Measurements from ENCODE around the gene PLXNA4.

PLXNA4 gene

DNA sequence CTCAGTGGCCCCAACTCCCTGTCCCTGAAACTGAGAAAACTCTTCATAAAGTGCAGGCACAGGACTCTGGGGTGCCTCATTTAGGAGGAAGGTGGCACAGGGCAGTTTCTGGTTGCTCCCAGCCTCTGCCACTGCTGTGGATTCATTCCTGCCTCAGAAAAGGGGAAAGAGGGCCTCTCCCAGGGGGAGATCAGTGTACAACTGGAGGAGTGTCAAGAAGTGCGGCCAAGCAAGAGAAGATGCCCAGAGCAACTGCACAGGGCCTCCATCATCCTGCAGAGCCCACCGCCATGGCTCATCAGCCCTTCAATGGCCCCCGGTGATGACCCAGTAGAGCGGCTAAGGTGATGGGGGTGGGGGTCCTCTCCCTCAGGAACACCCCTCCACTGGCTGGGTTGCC is 150.3 kb downstream of the PLXNA4 start:
- H3K27me3 ChIP-seq (ENCODE audit: control insufficient read depth, low read length) = peaks cover 2% of the 10 kb centered on the region; the same call in 1 of the 2 replicates
- H3K27ac ChIP-seq (ENCODE audit: low read depth, low read length) = no peak overlapping the region
- no peaks in the 10 kb centered on the region for H3K4me1 ChIP-seq (ENCODE audit: control insufficient read depth, low read length)
- H3K79me2 ChIP-seq (ENCODE audit: control insufficient read depth, low read length) = no peaks in the 10 kb centered on the region
- H3K9me3 ChIP-seq (ENCODE audit: control insufficient read depth, insufficient read depth, low read length) = no peaks in the 10 kb centered on the region
- H4K20me1 ChIP-seq (ENCODE audit: control insufficient read depth, insufficient read depth, low read depth, low read length) = no peaks in the 10 kb centered on the region
- no peak overlapping the region for H3K4me3 ChIP-seq (ENCODE audit: low read length)
- H3F3A ChIP-seq (ENCODE audit: control insufficient read depth, insufficient read depth) = no peaks in the 10 kb centered on the region
- TF ChIP-seq, protein P1, sequence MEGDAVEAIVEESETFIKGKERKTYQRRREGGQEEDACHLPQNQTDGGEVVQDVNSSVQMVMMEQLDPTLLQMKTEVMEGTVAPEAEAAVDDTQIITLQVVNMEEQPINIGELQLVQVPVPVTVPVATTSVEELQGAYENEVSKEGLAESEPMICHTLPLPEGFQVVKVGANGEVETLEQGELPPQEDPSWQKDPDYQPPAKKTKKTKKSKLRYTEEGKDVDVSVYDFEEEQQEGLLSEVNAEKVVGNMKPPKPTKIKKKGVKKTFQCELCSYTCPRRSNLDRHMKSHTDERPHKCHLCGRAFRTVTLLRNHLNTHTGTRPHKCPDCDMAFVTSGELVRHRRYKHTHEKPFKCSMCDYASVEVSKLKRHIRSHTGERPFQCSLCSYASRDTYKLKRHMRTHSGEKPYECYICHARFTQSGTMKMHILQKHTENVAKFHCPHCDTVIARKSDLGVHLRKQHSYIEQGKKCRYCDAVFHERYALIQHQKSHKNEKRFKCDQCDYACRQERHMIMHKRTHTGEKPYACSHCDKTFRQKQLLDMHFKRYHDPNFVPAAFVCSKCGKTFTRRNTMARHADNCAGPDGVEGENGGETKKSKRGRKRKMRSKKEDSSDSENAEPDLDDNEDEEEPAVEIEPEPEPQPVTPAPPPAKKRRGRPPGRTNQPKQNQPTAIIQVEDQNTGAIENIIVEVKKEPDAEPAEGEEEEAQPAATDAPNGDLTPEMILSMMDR (IDR thresholded peaks at IDR 0.05; ENCODE audit: low read depth, low read length, poor library complexity, severe bottlenecking) = no peak
- TF ChIP-seq EZH2phosphoT487 (IDR thresholded peaks at IDR 0.05; ENCODE audit: borderline replicate concordance, low read length) = no peak
- no peaks in the 10 kb centered on the region for H3K9me2 ChIP-seq (replicated peaks; ENCODE audit: control insufficient read depth, low read length)
- H3K36me3 ChIP-seq (ENCODE audit: control insufficient read depth, low read length) = no peaks in the 10 kb centered on the region
- no peak overlapping the region for H3K4me2 ChIP-seq (ENCODE audit: low read length)

DNA sequence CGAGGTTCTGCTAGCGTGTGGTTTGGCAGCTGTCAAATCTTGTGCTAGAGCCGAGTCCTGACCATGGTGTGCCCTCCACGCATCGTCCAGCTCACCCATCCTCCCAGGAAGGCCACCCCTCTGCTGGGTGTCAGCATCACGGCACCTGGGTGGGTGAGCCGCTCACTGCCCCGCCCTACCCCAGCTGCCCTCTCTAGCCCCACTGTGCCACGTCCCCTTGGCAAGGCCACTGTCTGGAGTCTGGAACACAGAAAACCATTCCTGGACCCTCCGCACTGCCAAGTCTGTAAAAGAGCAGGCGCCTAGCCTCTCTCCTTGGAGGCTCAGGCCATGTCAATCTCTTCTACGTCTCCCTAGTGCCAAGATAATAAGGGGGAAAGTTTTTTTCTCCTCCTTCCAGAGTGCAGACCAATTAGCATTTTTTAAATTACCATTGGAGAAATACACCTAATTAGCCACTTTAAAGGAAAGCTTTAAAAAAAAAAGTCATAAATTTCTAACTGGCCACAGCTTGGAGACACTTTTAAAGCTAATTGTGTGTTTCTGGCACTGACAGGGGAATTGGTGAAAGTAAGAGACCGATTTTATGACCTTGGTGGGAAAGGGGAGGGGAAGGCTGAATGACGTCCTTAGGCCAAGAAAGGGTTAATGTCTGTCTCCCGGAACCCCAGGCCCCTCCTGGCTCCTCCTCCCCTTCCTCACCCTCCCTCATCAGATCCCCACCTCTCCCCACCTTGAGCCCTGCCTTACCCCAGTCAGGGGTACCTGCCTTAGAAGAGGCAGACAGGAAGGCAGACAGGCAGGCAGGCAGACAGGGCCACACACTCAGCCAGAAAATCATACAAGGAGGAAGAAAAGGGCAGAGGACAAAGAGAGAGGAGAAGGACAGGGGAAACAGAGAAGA is 151.2 kb downstream of the PLXNA4 start:
- no peak overlapping the region for H3K4me2 ChIP-seq (ENCODE audit: low read length)
- H3K27ac ChIP-seq (ENCODE audit: low read depth, low read length) = no peak overlapping the region
- H3K4me3 ChIP-seq (ENCODE audit: low read length) = no peak overlapping the region
- no peaks in the 10 kb centered on the region for H3K36me3 ChIP-seq (ENCODE audit: control insufficient read depth, low read length)
- no peaks in the 10 kb centered on the region for H4K20me1 ChIP-seq (ENCODE audit: control insufficient read depth, insufficient read depth, low read depth, low read length)
- H3K79me2 ChIP-seq (ENCODE audit: control insufficient read depth, low read length) = no peaks in the 10 kb centered on the region
- no peaks in the 10 kb centered on the region for H3K4me1 ChIP-seq (ENCODE audit: control insufficient read depth, low read length)
- H3F3A ChIP-seq (ENCODE audit: control insufficient read depth, insufficient read depth) = no peaks in the 10 kb centered on the region
- H3K9me2 ChIP-seq (replicated peaks; ENCODE audit: control insufficient read depth, low read length) = no peaks in the 10 kb centered on the region
- TF ChIP-seq, protein P1 (IDR thresholded peaks at IDR 0.05; ENCODE audit: low read depth, low read length, poor library complexity, severe bottlenecking) = no peak
- no peak for TF ChIP-seq EZH2phosphoT487 (IDR thresholded peaks at IDR 0.05; ENCODE audit: borderline replicate concordance, low read length)
- H3K27me3 ChIP-seq (ENCODE audit: control insufficient read depth, low read length) = peaks cover 2% of the 10 kb centered on the region; the same call in 1 of the 2 replicates
- no peaks in the 10 kb centered on the region for H3K9me3 ChIP-seq (ENCODE audit: control insufficient read depth, insufficient read depth, low read length)

DNA sequence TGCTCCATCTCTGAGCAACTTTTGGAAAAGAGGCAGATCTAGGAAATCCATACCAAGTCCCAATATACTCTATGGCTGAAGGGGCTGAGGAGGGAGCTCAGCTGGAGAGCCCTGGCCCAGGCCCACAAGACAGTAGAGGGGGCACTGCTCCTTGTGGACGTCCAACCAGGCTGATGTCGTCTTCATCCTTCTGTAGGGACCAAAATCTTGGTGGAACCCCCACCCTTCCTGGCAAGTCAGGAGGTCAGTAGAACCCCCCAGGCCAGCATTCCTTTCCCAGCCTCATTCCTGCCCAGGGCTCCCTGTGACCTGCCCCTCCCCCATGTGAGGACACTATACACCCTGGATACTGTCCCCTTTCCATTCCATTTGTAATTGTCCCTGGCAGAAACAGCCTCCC is 152.0 kb downstream of the PLXNA4 start:
- Histone ChIP-seq H3K4me1 (ENCODE audit: control insufficient read depth, low read length) (no peaks in the 10 kb centered on the region), H4K20me1 (ENCODE audit: control insufficient read depth, insufficient read depth, low read depth, low read length) (no peaks in the 10 kb centered on the region), H3K9me2 (replicated peaks; ENCODE audit: control insufficient read depth, low read length) (no peaks in the 10 kb centered on the region), H3K79me2 (ENCODE audit: control insufficient read depth, low read length) (no peaks in the 10 kb centered on the region), H3K4me2 (ENCODE audit: low read length) (no peak overlapping the region), H3K9me3 (ENCODE audit: control insufficient read depth, insufficient read depth, low read length) (no peaks in the 10 kb centered on the region), H3K27ac (ENCODE audit: low read depth, low read length) (no peak overlapping the region), H3K27me3 (ENCODE audit: control insufficient read depth, low read length) (peaks cover 2% of the 10 kb centered on the region; the same call in 1 of the 2 replicates), H3K4me3 (ENCODE audit: low read length) (no peak overlapping the region), H3F3A (ENCODE audit: control insufficient read depth, insufficient read depth) (no peaks in the 10 kb centered on the region), H3K36me3 (ENCODE audit: control insufficient read depth, low read length) (no peaks in the 10 kb centered on the region)
- TF ChIP-seq, protein P1 (IDR thresholded peaks at IDR 0.05; ENCODE audit: low read depth, low read length, poor library complexity, severe bottlenecking) = no peak
- TF ChIP-seq EZH2phosphoT487 (IDR thresholded peaks at IDR 0.05; ENCODE audit: borderline replicate concordance, low read length) = no peak

Data from DOHH2 (cell line).